GM18526 (cell line): ENCODE measurements around the gene SPPL3.

Experiments used
- POLR2A ChIP-seq: IDR thresholded peaks from 3 replicates; pipeline ENCODE4 v1.6.1; 2011; ENCODE audit not compliant: insufficient read length; ENCODE audit errors: extremely low read depth

Gene SPPL3

GRCh38 chr12:120904197-120904773 lies at the start of gene SPPL3:
Gene SPPL3 (minus strand): TSS chr12:120904358. CDS start chr12:120903867, 491 bp downstream.
- TF ChIP-seq POLR2A, result peak; percentile 72

- no peak for TF ChIP-seq POLR2A
Measured at GRCh38 chr12:120950807-120951206, 46.6 kb upstream of the SPPL3 start.

- no peak for TF ChIP-seq POLR2A
Measured at GRCh38 chr12:120944645-120945217, 40.6 kb upstream of the SPPL3 start.

GRCh38 chr12:120943482-120943881 lies 39.3 kb upstream of the SPPL3 start:
- TF ChIP-seq POLR2A, result no peak

- no peak for TF ChIP-seq POLR2A
Measured at GRCh38 chr12:120941846-120942405, 37.8 kb upstream of the SPPL3 start.

GRCh38 chr12:120941412-120941811 lies 37.3 kb upstream of the SPPL3 start:
- no peak for TF ChIP-seq POLR2A

GRCh38 chr12:120940799-120941198 lies 36.6 kb upstream of the SPPL3 start:
- no peak for TF ChIP-seq POLR2A

- no peak for TF ChIP-seq POLR2A
Measured at GRCh38 chr12:120940006-120940405, 35.8 kb upstream of the SPPL3 start.

GRCh38 chr12:120939523-120939922 lies 35.4 kb upstream of the SPPL3 start:
- no peak for TF ChIP-seq POLR2A

- no peak for TF ChIP-seq POLR2A
Measured at GRCh38 chr12:120938496-120938895, 34.3 kb upstream of the SPPL3 start.

GRCh38 chr12:120936197-120936596 lies 32.0 kb upstream of the SPPL3 start:
- no peak for TF ChIP-seq POLR2A

- TF ChIP-seq POLR2A, result no peak
Measured at GRCh38 chr12:120933786-120934185, 29.6 kb upstream of the SPPL3 start.

GRCh38 chr12:120932956-120933526 lies 28.9 kb upstream of the SPPL3 start:
- TF ChIP-seq POLR2A, result no peak

- TF ChIP-seq POLR2A, result no peak
Measured at GRCh38 chr12:120932058-120932457, 27.9 kb upstream of the SPPL3 start.

- no peak for TF ChIP-seq POLR2A
Measured at GRCh38 chr12:120930032-120930431, 25.9 kb upstream of the SPPL3 start.

- TF ChIP-seq POLR2A, result no peak
Measured at GRCh38 chr12:120928864-120929652, 24.9 kb upstream of the SPPL3 start.
